GM18520 (cell line): ENCODE results near the gene SNAP47.

Experiments used
- ATAC-seq: cut with Tn5 transposase; IDR thresholded peaks from one replicate; pipeline ENCODE4 v1.9.1; 2021; ENCODE audit not compliant: unreplicated experiment

Gene SNAP47

GRCh38 chr1:227731696-227732585 is 3.3 kb upstream of the SNAP47 start:
- ATAC-seq: no peak

- ATAC-seq: no peak
Measured at GRCh38 chr1:227732586-227733308, 2.5 kb upstream of the SNAP47 start.

- ATAC-seq: no peak
Measured at GRCh38 chr1:227733309-227733705, 1.9 kb upstream of the SNAP47 start.

GRCh38 chr1:227733751-227734545 is 1.3 kb upstream of the SNAP47 start:
- no peak for ATAC-seq

GRCh38 chr1:227734546-227734855 is 734 bp upstream of the SNAP47 start:
- no peak for ATAC-seq

GRCh38 chr1:227735539-227736285 is 477 bp downstream of the SNAP47 start:
- ATAC-seq: no peak

- ATAC-seq: no peak
Measured at GRCh38 chr1:227736814-227737432, 1.7 kb downstream of the SNAP47 start.

- ATAC-seq: no peak
Measured at GRCh38 chr1:227738820-227739219, 3.6 kb downstream of the SNAP47 start.

- no peak for ATAC-seq
Measured at GRCh38 chr1:227739636-227740035, 4.4 kb downstream of the SNAP47 start.

GRCh38 chr1:227740401-227740960 is 5.2 kb downstream of the SNAP47 start:
- no peak for ATAC-seq

GRCh38 chr1:227741166-227741870 is 6.1 kb downstream of the SNAP47 start:
- no peak for ATAC-seq

- ATAC-seq: no peak
Measured at GRCh38 chr1:227742738-227743715, 7.8 kb downstream of the SNAP47 start.

- ATAC-seq: no peak
Measured at GRCh38 chr1:227744668-227745067, 9.4 kb downstream of the SNAP47 start.

GRCh38 chr1:227745568-227746265 is 10.5 kb downstream of the SNAP47 start:
- ATAC-seq: no peak

- no peak for ATAC-seq
Measured at GRCh38 chr1:227746676-227747075, 11.4 kb downstream of the SNAP47 start.

GRCh38 chr1:227747382-227747781 is 12.1 kb downstream of the SNAP47 start:
- no peak for ATAC-seq

- no peak for ATAC-seq
Measured at GRCh38 chr1:227747948-227748495, 12.8 kb downstream of the SNAP47 start.
